GM23338 (cell line): ENCODE results near the gene TNFRSF1A. TPM values are rescaled to one million over a fixed set of nuclear protein-coding genes. Genes with fewer than 3 reads are reported as not detected.

Source experiments
- ATAC-seq: fragments of 200-7000 bp; cut with Tn5 transposase; 3 replicates; pipeline ENCODE4 v1.9.1; 2020
- DNase-seq: peaks from one replicate; pipeline ENCODE4 v3.0.0-alpha.2; 2015; ENCODE audit warnings: low spot score
- H2AFZ ChIP-seq: fragments of 200-600 bp; sonication (generic); 2 replicates; pipeline ENCODE4 v1.8.0; 2016; ENCODE audit warnings: antibody characterized with exemption, mild to moderate bottlenecking, moderate library complexity
- H3F3A ChIP-seq: fragments of 200-600 bp; sonication (generic); replicated peaks from 2 replicates; pipeline ENCODE4 v1.8.0; 2017; ENCODE audit warnings: antibody characterized with exemption, mixed run types, low read depth
- H3K27ac ChIP-seq: fragments of 200-600 bp; sonication (generic); 2 replicates; pipeline ENCODE4 v1.6.1; 2016; ENCODE audit warnings: low read depth
- H3K27me3 ChIP-seq: fragments of 200-600 bp; sonication (generic); 2 replicates; pipeline ENCODE4 v1.8.0; 2016; ENCODE audit warnings: mild to moderate bottlenecking, mixed run types, moderate library complexity; ENCODE audit not compliant: insufficient read depth
- H3K36me3 ChIP-seq: fragments of 200-600 bp; sonication (generic); 2 replicates; pipeline ENCODE4 v1.8.0; 2016; ENCODE audit warnings: mild to moderate bottlenecking; ENCODE audit not compliant: insufficient read depth
- H3K4me1 ChIP-seq: fragments of 200-600 bp; sonication (generic); 2 replicates; pipeline ENCODE4 v1.8.0; 2016; ENCODE audit warnings: mild to moderate bottlenecking, moderate library complexity; ENCODE audit not compliant: insufficient read depth
- H3K4me2 ChIP-seq: fragments of 200-600 bp; sonication (generic); 2 replicates; pipeline ENCODE4 v1.7.1; 2017; ENCODE audit warnings: mixed run types
- H3K4me3 ChIP-seq: fragments of 200-600 bp; sonication (generic); 2 replicates; pipeline ENCODE4 v1.6.1; 2016; ENCODE audit warnings: mixed run types
- H3K79me2 ChIP-seq: fragments of 200-600 bp; sonication (generic); replicated peaks from 2 replicates; pipeline ENCODE4 v1.8.0; 2017; ENCODE audit warnings: mild to moderate bottlenecking; ENCODE audit not compliant: insufficient read depth
- H3K9me2 ChIP-seq: fragments of 200-600 bp; sonication (generic); 2 replicates; pipeline ENCODE4 v1.8.0; 2017; ENCODE audit not compliant: insufficient read depth
- H4K20me1 ChIP-seq: fragments of 200-600 bp; sonication (generic); replicated peaks from 2 replicates; pipeline ENCODE4 v1.8.0; 2017; ENCODE audit warnings: mild to moderate bottlenecking; ENCODE audit not compliant: insufficient read depth
- H3K27ac Mint-ChIP-seq: 2 replicates; pipeline ENCODE4 v1.8.0; 2020; ENCODE audit warnings: inconsistent platforms, mild to moderate bottlenecking, moderate library complexity, mixed read lengths
- H3K27me3 Mint-ChIP-seq: 3 replicates; pipeline ENCODE4 v1.8.0; 2022; ENCODE audit warnings: low read depth, mild to moderate bottlenecking, moderate library complexity, mixed read lengths, inconsistent platforms; ENCODE audit not compliant: insufficient read depth, poor library complexity
- H3K36me3 Mint-ChIP-seq: 3 replicates; pipeline ENCODE4 v1.8.0; 2021; ENCODE audit warnings: low read depth, mild to moderate bottlenecking, inconsistent platforms, moderate library complexity, mixed read lengths
- H3K4me1 Mint-ChIP-seq: 3 replicates; pipeline ENCODE4 v1.8.0; 2020; ENCODE audit warnings: mild to moderate bottlenecking, inconsistent platforms, mixed read lengths
- H3K4me3 Mint-ChIP-seq: 3 replicates; pipeline ENCODE4 v1.8.0; 2021; ENCODE audit warnings: moderate library complexity, mild to moderate bottlenecking, inconsistent platforms, mixed read lengths
- H3K9me3 Mint-ChIP-seq: 3 replicates; pipeline ENCODE4 v1.8.0; 2020; ENCODE audit warnings: moderate library complexity, mild to moderate bottlenecking, inconsistent platforms, mixed read lengths
- EZH2phosphoT487 ChIP-seq: fragments of 200-600 bp; sonication (generic); IDR thresholded peaks from one replicate; pipeline ENCODE4 v1.8.1; 2018; ENCODE audit warnings: antibody characterized with exemption; ENCODE audit not compliant: unreplicated experiment
- JUNB ChIP-seq: IDR thresholded peaks from one replicate; pipeline ENCODE4 v1.6.1; 2016; ENCODE audit warnings: antibody characterized with exemption; ENCODE audit not compliant: unreplicated experiment
- NANOG ChIP-seq: IDR thresholded peaks from 2 replicates; pipeline ENCODE4 v1.6.1; 2016; ENCODE audit warnings: antibody characterized with exemption, borderline replicate concordance
- polyA plus RNA-seq: library from polyadenylated mRNA; unstranded; fragments of >200 nt; fragmentation: Nextera tagmentation; extraction: Ambion mirVana; gene quantifications from 2 replicates; pipeline ENCODE4 v1.2.1, GENCODE V29; 2016
- total RNA-seq: library from RNA; depleted of rRNA; stranded (reverse); fragments of >200 nt; shearing (Covaris generic); gene quantifications from 2 replicates; pipeline ENCODE4 v1.2.3, GENCODE V29; 2014
- TF ChIP-seq, protein P1 (sequence below): IDR thresholded peaks from one replicate; pipeline ENCODE4 v1.6.1; 2018; ENCODE audit warnings: antibody characterized with exemption; ENCODE audit not compliant: unreplicated experiment
- TF ChIP-seq, protein P2 (sequence below): fragments of 250-450 bp; sonication (Bioruptor Pico); IDR thresholded peaks from 2 replicates; pipeline ENCODE4 v1.5.0; 2020; ENCODE audit warnings: mild to moderate bottlenecking, moderate library complexity

Gene TNFRSF1A
- total and polyA plus RNA-seq, 2 experiments from 2014 or later = 24.3 to 43.4 TPM

DNA sequence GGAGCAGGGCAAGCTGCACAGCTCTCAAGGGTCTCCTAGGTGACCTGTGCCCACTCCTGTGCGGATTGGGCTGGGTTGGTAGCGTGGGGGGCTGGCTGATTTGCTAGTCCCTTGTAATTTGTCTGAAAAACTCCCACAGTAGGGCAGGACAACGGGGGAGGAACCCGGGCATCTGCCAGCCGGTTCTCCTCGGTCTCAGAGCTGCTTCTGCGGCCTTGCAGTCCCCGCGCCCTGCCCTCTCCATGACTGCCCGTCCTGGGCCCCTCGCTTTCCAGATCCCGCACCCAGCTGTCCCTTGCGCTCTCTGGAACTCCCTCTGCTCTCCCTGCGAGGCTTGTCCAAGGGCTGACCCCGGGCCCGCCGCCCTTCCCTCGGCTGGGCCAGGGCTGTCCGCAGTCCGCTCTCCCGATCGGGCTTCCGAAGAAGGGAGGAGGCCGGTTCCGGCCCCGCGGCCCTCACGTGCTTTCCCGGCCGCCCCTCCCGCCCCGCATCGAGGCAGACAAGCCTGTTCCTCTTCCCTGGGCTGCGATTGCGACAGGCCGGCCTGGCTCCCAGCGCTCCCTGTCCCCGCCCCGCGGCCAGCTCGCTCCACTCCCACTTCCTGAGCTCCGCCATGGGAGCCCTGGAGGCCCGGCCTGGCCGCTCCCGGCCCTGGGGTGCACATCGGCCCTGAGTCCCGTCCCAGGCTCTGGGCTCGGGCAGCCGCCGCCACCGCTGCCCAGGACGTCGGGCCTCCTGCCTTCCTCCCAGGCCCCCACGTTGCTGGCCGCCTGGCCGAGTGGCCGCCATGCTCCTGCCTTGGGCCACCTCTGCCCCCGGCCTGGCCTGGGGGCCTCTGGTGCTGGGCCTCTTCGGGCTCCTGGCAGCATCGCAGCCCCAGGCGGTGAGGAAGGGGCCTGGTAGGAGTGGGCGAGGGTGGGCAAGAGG is 42.0 kb upstream of the TNFRSF1A start, which contains the start of gene LTBR:
Gene LTBR (plus strand): TSS at position 591 of the 927 bp plus-strand sequence. CDS start 197 bp downstream, at position 788.
- Histone ChIP-seq H3K79me2 (no peaks in the 10 kb centered on the region), H3K27ac (no peak within 1 kb of the TSS), H4K20me1 (no peaks in the 10 kb centered on the region), H3K9me2 (no peaks in the 10 kb centered on the region), H3K36me3 (no peaks in the 10 kb centered on the region; the same call in 1 of the 2 replicates), H3K4me2 (peak within 1 kb of the TSS; percentile 68), H3K4me3 (peak within 1 kb of the TSS; percentile 39; the same call in 1 of the 2 replicates), H2AFZ (peak within 1 kb of the TSS; percentile 95), H3K27me3 (peaks cover 21% of the 10 kb centered on the region), H3K4me1 (peaks cover 22% of the 10 kb centered on the region), H3F3A (0 out of 2 replicates have a peak, but pooled peaks cover 2% of the 10 kb centered on the region)
- Mint-ChIP-seq H3K36me3 (no peaks in the 10 kb centered on the region), H3K27ac (no peak within 1 kb of the TSS), H3K4me3 (no peak within 1 kb of the TSS; the same call in 2 of the 3 replicates), H3K4me1 (peaks cover 46% of the 10 kb centered on the region), H3K27me3 (peaks cover 19% of the 10 kb centered on the region), H3K9me3 (no peaks in the 10 kb centered on the region)
- TF ChIP-seq, protein P1, sequence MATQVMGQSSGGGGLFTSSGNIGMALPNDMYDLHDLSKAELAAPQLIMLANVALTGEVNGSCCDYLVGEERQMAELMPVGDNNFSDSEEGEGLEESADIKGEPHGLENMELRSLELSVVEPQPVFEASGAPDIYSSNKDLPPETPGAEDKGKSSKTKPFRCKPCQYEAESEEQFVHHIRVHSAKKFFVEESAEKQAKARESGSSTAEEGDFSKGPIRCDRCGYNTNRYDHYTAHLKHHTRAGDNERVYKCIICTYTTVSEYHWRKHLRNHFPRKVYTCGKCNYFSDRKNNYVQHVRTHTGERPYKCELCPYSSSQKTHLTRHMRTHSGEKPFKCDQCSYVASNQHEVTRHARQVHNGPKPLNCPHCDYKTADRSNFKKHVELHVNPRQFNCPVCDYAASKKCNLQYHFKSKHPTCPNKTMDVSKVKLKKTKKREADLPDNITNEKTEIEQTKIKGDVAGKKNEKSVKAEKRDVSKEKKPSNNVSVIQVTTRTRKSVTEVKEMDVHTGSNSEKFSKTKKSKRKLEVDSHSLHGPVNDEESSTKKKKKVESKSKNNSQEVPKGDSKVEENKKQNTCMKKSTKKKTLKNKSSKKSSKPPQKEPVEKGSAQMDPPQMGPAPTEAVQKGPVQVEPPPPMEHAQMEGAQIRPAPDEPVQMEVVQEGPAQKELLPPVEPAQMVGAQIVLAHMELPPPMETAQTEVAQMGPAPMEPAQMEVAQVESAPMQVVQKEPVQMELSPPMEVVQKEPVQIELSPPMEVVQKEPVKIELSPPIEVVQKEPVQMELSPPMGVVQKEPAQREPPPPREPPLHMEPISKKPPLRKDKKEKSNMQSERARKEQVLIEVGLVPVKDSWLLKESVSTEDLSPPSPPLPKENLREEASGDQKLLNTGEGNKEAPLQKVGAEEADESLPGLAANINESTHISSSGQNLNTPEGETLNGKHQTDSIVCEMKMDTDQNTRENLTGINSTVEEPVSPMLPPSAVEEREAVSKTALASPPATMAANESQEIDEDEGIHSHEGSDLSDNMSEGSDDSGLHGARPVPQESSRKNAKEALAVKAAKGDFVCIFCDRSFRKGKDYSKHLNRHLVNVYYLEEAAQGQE = no peak
- TF ChIP-seq EZH2phosphoT487 = no peak
- no peak for TF ChIP-seq JUNB
- ATAC-seq (peak; percentile 73), DNase-seq (peak; percentile 83)

DNA sequence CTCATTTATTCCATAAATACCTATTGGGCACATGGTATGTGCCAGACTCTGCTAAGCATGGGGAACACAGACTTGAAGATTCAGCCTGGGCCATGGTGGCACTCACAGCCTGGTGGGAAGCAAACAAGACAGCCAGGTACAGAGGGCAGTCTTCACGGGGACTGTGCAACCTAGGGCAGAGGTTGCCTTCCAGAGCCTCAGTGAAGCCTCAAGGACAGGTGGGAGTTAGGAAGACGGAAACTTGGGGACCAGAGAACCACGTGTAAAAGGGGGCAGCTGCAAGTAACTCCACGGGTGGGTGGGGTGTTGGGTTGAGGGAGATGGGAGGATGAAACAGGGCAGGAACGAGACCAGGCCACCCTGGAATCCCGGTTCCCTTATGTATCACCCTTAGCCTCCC is 41.1 kb upstream of the TNFRSF1A start:
- Mint-ChIP-seq H3K36me3 (no peaks in the 10 kb centered on the region), H3K4me3 (no peak overlapping the region; the same call in 2 of the 3 replicates), H3K27me3 (peaks cover 15% of the 10 kb centered on the region), H3K9me3 (no peaks in the 10 kb centered on the region), H3K4me1 (peaks cover 49% of the 10 kb centered on the region), H3K27ac (no peak overlapping the region)
- H3K79me2 ChIP-seq = no peaks in the 10 kb centered on the region
- H3K4me3 ChIP-seq = no peak overlapping the region
- no peaks in the 10 kb centered on the region; the same call in 1 of the 2 replicates for H3K36me3 ChIP-seq
- H3F3A ChIP-seq = 0 out of 2 replicates have a peak, but pooled peaks cover 2% of the 10 kb centered on the region
- H3K27ac ChIP-seq = no peak overlapping the region
- H3K4me1 ChIP-seq = peaks cover 25% of the 10 kb centered on the region
- no peaks in the 10 kb centered on the region for H4K20me1 ChIP-seq
- no peak overlapping the region for H2AFZ ChIP-seq
- ATAC-seq = no peak
- no peak for DNase-seq
- no peak overlapping the region for H3K4me2 ChIP-seq
- no peaks in the 10 kb centered on the region for H3K9me2 ChIP-seq
- peaks cover 21% of the 10 kb centered on the region for H3K27me3 ChIP-seq
- no peak for TF ChIP-seq NANOG
- TF ChIP-seq, protein P2, sequence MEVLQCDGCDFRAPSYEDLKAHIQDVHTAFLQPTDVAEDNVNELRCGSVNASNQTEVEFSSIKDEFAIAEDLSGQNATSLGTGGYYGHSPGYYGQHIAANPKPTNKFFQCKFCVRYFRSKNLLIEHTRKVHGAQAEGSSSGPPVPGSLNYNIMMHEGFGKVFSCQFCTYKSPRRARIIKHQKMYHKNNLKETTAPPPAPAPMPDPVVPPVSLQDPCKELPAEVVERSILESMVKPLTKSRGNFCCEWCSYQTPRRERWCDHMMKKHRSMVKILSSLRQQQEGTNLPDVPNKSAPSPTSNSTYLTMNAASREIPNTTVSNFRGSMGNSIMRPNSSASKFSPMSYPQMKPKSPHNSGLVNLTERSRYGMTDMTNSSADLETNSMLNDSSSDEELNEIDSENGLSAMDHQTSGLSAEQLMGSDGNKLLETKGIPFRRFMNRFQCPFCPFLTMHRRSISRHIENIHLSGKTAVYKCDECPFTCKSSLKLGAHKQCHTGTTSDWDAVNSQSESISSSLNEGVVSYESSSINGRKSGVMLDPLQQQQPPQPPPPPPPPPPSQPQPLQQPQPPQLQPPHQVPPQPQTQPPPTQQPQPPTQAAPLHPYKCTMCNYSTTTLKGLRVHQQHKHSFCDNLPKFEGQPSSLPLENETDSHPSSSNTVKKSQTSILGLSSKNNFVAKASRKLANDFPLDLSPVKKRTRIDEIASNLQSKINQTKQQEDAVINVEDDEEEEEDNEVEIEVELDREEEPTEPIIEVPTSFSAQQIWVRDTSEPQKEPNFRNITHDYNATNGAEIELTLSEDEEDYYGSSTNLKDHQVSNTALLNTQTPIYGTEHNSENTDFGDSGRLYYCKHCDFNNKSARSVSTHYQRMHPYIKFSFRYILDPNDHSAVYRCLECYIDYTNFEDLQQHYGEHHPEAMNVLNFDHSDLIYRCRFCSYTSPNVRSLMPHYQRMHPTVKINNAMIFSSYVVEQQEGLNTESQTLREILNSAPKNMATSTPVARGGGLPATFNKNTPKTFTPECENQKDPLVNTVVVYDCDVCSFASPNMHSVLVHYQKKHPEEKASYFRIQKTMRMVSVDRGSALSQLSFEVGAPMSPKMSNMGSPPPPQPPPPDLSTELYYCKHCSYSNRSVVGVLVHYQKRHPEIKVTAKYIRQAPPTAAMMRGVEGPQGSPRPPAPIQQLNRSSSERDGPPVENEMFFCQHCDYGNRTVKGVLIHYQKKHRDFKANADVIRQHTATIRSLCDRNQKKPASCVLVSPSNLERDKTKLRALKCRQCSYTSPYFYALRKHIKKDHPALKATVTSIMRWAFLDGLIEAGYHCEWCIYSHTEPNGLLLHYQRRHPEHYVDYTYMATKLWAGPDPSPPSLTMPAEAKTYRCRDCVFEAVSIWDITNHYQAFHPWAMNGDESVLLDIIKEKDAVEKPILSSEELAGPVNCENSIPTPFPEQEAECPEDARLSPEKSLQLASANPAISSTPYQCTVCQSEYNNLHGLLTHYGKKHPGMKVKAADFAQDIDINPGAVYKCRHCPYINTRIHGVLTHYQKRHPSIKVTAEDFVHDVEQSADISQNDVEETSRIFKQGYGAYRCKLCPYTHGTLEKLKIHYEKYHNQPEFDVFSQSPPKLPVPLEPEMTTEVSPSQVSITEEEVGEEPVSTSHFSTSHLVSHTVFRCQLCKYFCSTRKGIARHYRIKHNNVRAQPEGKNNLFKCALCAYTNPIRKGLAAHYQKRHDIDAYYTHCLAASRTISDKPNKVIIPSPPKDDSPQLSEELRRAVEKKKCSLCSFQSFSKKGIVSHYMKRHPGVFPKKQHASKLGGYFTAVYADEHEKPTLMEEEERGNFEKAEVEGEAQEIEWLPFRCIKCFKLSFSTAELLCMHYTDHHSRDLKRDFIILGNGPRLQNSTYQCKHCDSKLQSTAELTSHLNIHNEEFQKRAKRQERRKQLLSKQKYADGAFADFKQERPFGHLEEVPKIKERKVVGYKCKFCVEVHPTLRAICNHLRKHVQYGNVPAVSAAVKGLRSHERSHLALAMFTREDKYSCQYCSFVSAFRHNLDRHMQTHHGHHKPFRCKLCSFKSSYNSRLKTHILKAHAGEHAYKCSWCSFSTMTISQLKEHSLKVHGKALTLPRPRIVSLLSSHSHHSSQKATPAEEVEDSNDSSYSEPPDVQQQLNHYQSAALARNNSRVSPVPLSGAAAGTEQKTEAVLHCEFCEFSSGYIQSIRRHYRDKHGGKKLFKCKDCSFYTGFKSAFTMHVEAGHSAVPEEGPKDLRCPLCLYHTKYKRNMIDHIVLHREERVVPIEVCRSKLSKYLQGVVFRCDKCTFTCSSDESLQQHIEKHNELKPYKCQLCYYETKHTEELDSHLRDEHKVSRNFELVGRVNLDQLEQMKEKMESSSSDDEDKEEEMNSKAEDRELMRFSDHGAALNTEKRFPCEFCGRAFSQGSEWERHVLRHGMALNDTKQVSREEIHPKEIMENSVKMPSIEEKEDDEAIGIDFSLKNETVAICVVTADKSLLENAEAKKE = no peak
- TF ChIP-seq, protein P1 = no peak
